Subcutaneous adipose tissue (tissue), 4 donors: ENCODE data around the gene ZNF19. TPM values are rescaled to one million over a fixed set of nuclear protein-coding genes. Genes with fewer than 3 reads are reported as not detected.

Source experiments
- total RNA-seq, 4 donors: library from RNA; depleted of rRNA; stranded (reverse); fragments of >200 nt; gene quantifications; one replicate each; pipeline ENCODE4 v1.1.0, GENCODE V29; 2016
- TF ChIP-seq, protein P1 (sequence below): fragments of 450-650 bp; IDR thresholded peaks from one replicate; pipeline ENCODE4 v1.5.1; 2016; ENCODE audit warnings: low read depth, mild to moderate bottlenecking, control low read depth, antibody characterized with exemption, moderate library complexity

The ZNF19 gene
- total RNA-seq, result 10 to 100 TPM in 3 of 4 donors, 1 to 10 TPM in 1; 2.9 to 22.7 (median 19.4) TPM

DNA sequence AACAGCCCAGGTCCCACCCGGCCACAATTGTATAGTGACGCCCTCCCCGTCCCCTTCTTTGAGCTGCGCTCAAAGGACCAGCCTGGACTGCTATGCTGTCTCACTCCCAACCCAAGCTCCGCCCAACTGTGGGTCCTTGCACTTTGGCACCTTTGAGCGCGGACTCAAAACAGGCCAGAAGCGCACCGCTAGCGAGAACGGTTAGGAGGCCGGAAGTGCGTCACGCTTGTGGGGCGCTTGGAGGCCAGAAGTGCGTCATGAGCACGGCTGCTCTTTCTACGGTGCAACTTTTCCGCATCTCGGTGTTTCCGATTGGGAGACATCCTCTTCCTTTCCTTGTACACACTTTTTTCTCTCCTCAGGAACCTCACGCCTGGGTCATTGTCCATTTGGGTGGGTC is at the start of gene ZNF19:
Gene ZNF19, minus strand, starts transcription at position 203 of the 400 bp plus-strand sequence. CDS start 7,210 bp downstream, outside the sequence.
- TF ChIP-seq, protein P1, sequence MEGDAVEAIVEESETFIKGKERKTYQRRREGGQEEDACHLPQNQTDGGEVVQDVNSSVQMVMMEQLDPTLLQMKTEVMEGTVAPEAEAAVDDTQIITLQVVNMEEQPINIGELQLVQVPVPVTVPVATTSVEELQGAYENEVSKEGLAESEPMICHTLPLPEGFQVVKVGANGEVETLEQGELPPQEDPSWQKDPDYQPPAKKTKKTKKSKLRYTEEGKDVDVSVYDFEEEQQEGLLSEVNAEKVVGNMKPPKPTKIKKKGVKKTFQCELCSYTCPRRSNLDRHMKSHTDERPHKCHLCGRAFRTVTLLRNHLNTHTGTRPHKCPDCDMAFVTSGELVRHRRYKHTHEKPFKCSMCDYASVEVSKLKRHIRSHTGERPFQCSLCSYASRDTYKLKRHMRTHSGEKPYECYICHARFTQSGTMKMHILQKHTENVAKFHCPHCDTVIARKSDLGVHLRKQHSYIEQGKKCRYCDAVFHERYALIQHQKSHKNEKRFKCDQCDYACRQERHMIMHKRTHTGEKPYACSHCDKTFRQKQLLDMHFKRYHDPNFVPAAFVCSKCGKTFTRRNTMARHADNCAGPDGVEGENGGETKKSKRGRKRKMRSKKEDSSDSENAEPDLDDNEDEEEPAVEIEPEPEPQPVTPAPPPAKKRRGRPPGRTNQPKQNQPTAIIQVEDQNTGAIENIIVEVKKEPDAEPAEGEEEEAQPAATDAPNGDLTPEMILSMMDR, result no peak

DNA sequence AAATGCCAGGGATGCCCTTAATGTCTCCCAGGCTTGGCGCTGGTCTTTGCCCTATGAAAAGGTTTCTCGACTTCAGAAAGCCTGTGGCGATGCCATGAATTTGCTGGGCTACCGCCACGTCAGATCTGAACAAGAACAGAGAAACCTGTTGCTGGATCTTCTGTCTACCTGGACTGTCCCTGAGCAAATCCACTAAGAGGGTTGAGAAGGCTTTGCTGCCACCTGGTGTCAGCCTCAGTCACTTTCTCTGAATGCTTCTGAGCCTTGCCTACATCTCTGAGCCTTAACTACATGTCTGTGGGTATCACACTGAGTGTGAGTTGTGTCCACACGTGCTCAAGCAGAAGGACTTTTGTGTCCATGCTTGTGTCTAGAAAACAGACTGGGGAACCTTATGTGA is 48.5 kb upstream of the ZNF19 start:
- TF ChIP-seq, protein P1, result no peak

DNA sequence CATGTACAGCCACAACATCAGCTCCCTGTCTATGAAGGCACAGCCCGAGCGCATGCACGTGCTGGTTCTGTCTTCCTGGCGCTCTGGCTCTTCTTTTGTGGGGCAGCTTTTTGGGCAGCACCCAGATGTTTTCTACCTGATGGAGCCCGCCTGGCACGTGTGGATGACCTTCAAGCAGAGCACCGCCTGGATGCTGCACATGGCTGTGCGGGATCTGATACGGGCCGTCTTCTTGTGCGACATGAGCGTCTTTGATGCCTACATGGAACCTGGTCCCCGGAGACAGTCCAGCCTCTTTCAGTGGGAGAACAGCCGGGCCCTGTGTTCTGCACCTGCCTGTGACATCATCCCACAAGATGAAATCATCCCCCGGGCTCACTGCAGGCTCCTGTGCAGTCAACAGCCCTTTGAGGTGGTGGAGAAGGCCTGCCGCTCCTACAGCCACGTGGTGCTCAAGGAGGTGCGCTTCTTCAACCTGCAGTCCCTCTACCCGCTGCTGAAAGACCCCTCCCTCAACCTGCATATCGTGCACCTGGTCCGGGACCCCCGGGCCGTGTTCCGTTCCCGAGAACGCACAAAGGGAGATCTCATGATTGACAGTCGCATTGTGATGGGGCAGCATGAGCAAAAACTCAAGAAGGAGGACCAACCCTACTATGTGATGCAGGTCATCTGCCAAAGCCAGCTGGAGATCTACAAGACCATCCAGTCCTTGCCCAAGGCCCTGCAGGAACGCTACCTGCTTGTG is 47.8 kb upstream of the ZNF19 start:
- TF ChIP-seq, protein P1, result no peak

DNA sequence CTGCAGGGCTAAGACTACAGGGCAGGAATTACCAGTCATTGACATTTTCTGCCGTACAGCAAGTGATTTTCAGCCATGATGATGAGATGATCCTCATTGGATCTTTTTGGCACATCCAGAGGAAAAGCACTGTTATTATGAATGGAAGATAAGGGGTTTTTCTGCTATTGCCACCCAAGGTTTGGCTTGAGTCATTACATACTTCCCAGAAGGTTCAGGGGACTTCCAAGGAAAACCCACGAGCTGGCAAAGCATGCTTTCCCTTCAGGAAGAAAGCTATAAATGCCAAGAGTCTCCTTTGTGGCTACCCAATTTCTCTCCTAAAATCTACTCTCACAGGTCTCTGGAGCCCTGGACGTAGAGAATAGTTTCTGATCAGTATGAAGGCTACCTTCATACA is 43.2 kb upstream of the ZNF19 start:
- TF ChIP-seq, protein P1, result no peak

DNA sequence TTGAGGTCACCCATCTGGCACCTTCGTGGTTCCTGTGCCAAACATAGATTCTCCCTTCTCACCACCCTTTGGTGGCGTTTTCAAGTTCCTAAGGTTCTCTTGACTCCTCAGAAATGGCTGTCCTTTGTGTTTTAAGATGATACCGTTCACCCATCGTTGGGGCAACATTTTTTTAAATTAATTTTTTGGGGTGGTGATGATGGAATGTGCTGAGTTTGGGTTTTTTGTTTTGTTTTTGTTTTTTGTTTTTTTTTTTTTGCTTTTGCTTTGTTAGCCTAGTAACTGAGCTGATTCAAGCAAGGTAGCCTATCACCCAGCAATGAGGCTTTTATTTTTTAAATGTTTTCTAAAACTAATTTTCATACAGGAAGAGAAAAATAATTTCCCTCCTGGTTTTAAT is 39.7 kb upstream of the ZNF19 start:
- TF ChIP-seq, protein P1, result no peak

DNA sequence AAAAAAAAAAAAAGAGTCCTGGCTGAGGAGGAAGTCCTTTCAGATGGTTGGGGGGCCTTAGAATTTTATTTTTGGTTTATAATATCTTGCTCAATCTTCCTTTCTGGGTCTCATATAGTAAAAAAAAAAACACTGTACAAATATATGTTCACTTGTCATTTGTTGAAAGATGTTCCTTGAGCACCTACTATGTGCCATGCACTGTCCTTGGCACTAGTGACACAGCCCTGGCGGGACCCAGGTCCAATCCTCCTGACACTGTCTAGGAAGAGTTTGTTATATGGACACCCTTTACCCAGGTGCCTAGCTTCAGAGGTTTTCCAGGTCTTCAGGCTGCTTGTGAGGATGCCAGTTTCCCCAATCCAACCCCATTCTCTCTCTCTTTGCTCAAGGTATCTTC is 39.1 kb upstream of the ZNF19 start:
- TF ChIP-seq, protein P1, result no peak

DNA sequence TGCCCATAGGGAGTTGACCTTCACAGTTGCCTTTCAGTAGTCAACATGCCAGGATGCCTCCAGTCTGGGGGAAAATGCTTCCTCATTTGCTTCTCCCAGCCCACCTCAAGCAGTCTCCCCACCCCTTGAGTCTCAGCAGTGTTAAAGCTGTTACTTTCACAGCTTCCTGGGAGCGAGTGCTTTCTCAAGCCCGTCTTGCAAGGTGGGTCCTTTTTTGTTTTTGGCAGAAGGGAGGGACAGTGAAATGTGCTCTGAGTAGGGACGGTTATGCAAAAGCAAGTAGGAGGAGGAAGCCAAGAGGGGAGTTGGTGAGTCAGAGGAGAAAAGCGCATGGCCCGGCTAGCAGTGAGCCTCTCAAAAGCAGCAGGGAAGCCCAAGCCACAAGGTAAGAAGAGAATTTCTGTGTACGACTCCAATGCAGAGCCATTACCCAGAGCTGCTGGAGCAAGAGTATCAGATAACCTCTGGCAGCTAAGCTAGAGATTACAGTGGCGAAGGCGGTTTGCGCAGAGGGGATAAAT is 37.0 kb upstream of the ZNF19 start, which contains the start of gene CHST4:
Gene CHST4, plus strand, starts transcription at position 316 of the 521 bp plus-strand sequence. CDS start 10,252 bp downstream, outside the sequence.
- TF ChIP-seq, protein P1, result no peak
